ENCODE data around the gene KRTAP5-10.
"Not testable (repeated sequence)": the region's sequence is repeated elsewhere in the genome, so short reads cannot be mapped to it uniquely, and the experiment has no call there.

Gene KRTAP5-10

GRCh38 chr11:71603221-71603620 is 37.9 kb downstream of the KRTAP5-10 start:
- H3K9me3 Mint-ChIP-seq; H3K36me3 Mint-ChIP-seq (ENCODE audit: low read depth); H3K4me3 Mint-ChIP-seq; H3K27ac Mint-ChIP-seq; H3K4me1 Mint-ChIP-seq (ENCODE audit: low read depth); DNase-seq (ENCODE audit: low spot score): not testable (repeated sequence)
- H3K27me3 Mint-ChIP-seq (ENCODE audit: low read depth), result peaks cover 20% of the 10 kb centered on the region

- H3K4me1 Mint-ChIP-seq (ENCODE audit: low read depth); H3K27ac Mint-ChIP-seq; H3K4me3 Mint-ChIP-seq; H3K9me3 Mint-ChIP-seq; H3K36me3 Mint-ChIP-seq (ENCODE audit: low read depth): not testable (repeated sequence)
- H3K27me3 Mint-ChIP-seq (ENCODE audit: low read depth), result peaks cover 29% of the 10 kb centered on the region
- DNase-seq (ENCODE audit: low spot score), result peak; percentile 17
These were observed 39.6 kb downstream of the KRTAP5-10 start for GRCh38 chr11:71604798-71605488.

- H3K27me3 Mint-ChIP-seq (ENCODE audit: low read depth), result peaks cover 29% of the 10 kb centered on the region
- DNase-seq (ENCODE audit: low spot score); H3K9me3 Mint-ChIP-seq; H3K4me1 Mint-ChIP-seq (ENCODE audit: low read depth); H3K27ac Mint-ChIP-seq; H3K36me3 Mint-ChIP-seq (ENCODE audit: low read depth); H3K4me3 Mint-ChIP-seq: not testable (repeated sequence)
These were observed 41.6 kb downstream of the KRTAP5-10 start for GRCh38 chr11:71606853-71607519.

- H3K4me3 Mint-ChIP-seq; H3K4me1 Mint-ChIP-seq (ENCODE audit: low read depth); H3K36me3 Mint-ChIP-seq (ENCODE audit: low read depth); H3K27ac Mint-ChIP-seq; DNase-seq (ENCODE audit: low spot score); H3K9me3 Mint-ChIP-seq: not testable (repeated sequence)
- peaks cover 29% of the 10 kb centered on the region for H3K27me3 Mint-ChIP-seq (ENCODE audit: low read depth)
These were observed 42.3 kb downstream of the KRTAP5-10 start for GRCh38 chr11:71607520-71608216.

- H3K36me3 Mint-ChIP-seq (ENCODE audit: low read depth); H3K4me1 Mint-ChIP-seq (ENCODE audit: low read depth); H3K9me3 Mint-ChIP-seq; DNase-seq (ENCODE audit: low spot score); H3K4me3 Mint-ChIP-seq; H3K27ac Mint-ChIP-seq: not testable (repeated sequence)
- peaks cover 29% of the 10 kb centered on the region for H3K27me3 Mint-ChIP-seq (ENCODE audit: low read depth)
These were observed 42.9 kb downstream of the KRTAP5-10 start for GRCh38 chr11:71608272-71608671.

- H3K27ac Mint-ChIP-seq; H3K36me3 Mint-ChIP-seq (ENCODE audit: low read depth); H3K9me3 Mint-ChIP-seq: not testable (repeated sequence)
These were observed 46.0 kb downstream of the KRTAP5-10 start for GRCh38 chr11:71611218-71611910.

GRCh38 chr11:71613931-71614330 is 48.6 kb downstream of the KRTAP5-10 start:
- not testable (repeated sequence) for DNase-seq (ENCODE audit: low spot score); H3K27me3 Mint-ChIP-seq (ENCODE audit: low read depth); H3K4me1 Mint-ChIP-seq (ENCODE audit: low read depth); H3K36me3 Mint-ChIP-seq (ENCODE audit: low read depth); H3K9me3 Mint-ChIP-seq; H3K27ac Mint-ChIP-seq; H3K4me3 Mint-ChIP-seq

More at GRCh38 chr11:71611218-71611910, 46.0 kb downstream of the KRTAP5-10 start:
- H3K27me3 Mint-ChIP-seq (ENCODE audit: low read depth), result peaks cover 19% of the 10 kb centered on the region
- not testable (repeated sequence) for H3K4me1 Mint-ChIP-seq (ENCODE audit: low read depth); DNase-seq (ENCODE audit: low spot score); H3K4me3 Mint-ChIP-seq

GRCh38 chr11:71614366-71614917 is 49.1 kb downstream of the KRTAP5-10 start:
- H3K4me3 Mint-ChIP-seq; H3K27me3 Mint-ChIP-seq (ENCODE audit: low read depth); H3K36me3 Mint-ChIP-seq (ENCODE audit: low read depth); H3K27ac Mint-ChIP-seq; DNase-seq (ENCODE audit: low spot score); H3K4me1 Mint-ChIP-seq (ENCODE audit: low read depth); H3K9me3 Mint-ChIP-seq: not testable (repeated sequence)

- not testable (repeated sequence) for H3K4me1 Mint-ChIP-seq (ENCODE audit: low read depth); H3K27me3 Mint-ChIP-seq (ENCODE audit: low read depth); H3K36me3 Mint-ChIP-seq (ENCODE audit: low read depth); DNase-seq (ENCODE audit: low spot score); H3K4me3 Mint-ChIP-seq; H3K27ac Mint-ChIP-seq; H3K9me3 Mint-ChIP-seq
These were observed 49.6 kb downstream of the KRTAP5-10 start for GRCh38 chr11:71615003-71615402.

All from T-helper 2 cell treated with Interferon-gamma antibody and Interleukin-4, amounts not matched to agents 5 μg/mL and 100 μg/mL, for 36 hours (primary cell).